Measurements from ENCODE around the gene SENP1. TPM values are rescaled to one million over a fixed set of nuclear protein-coding genes. Genes with fewer than 3 reads are reported as not detected.

Gene SENP1
- total RNA-seq, 1 donor from 2014 or later, result 44.0 TPM

DNA sequence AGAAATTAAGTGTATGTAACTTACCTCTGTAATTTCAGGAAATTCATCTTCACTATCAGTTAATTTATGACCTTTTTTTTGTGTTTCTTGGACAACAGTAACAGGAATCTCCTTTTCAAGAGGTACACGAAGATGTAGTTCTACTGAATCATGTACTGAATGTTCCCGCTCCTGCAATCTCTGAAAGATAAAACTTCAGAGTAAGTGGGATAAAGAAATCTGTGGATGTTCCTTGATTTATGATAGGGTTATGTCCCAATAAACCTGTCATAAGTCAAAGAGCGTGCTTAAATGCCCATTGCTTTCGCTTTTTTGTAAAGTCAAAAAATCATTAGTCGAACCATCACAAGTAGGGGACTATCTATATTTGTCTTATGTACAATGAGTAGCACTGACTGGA is 40.8 kb downstream of the SENP1 start:
- Mint-ChIP-seq H3K27me3 (ENCODE audit: low read depth) (no peaks in the 10 kb centered on the region), H3K4me3 (no peak overlapping the region), H3K27ac (ENCODE audit: unreplicated experiment) (no peak overlapping the region), H3K4me1 (peaks cover 4% of the 10 kb centered on the region), H3K9me3 (no peaks in the 10 kb centered on the region), H3K36me3 (ENCODE audit: low read depth) (peaks cover 16% of the 10 kb centered on the region)
- TF ChIP-seq, protein P1, sequence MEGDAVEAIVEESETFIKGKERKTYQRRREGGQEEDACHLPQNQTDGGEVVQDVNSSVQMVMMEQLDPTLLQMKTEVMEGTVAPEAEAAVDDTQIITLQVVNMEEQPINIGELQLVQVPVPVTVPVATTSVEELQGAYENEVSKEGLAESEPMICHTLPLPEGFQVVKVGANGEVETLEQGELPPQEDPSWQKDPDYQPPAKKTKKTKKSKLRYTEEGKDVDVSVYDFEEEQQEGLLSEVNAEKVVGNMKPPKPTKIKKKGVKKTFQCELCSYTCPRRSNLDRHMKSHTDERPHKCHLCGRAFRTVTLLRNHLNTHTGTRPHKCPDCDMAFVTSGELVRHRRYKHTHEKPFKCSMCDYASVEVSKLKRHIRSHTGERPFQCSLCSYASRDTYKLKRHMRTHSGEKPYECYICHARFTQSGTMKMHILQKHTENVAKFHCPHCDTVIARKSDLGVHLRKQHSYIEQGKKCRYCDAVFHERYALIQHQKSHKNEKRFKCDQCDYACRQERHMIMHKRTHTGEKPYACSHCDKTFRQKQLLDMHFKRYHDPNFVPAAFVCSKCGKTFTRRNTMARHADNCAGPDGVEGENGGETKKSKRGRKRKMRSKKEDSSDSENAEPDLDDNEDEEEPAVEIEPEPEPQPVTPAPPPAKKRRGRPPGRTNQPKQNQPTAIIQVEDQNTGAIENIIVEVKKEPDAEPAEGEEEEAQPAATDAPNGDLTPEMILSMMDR (conservative IDR thresholded peaks at IDR 0.05), result no peak
- DNase-seq (ENCODE audit: low read depth, low spot score), result no peak

DNA sequence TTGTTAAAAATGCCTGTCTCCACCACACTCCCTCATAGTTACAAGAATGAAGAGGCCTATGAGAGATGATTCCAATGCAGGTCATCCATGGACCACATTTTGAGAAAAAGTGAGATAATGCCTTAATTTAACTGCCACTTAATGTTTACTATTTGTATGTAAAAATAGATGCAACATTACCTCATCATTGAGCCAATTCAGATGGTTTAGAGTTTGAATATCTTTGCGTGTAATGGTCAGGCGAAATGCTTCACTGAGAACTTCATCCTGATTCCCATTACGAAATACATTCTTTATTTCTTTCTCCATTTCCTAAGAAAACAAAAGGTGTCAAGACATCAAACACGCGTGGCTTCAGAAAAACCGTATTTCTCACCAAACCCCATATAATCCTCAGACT is 42.3 kb downstream of the SENP1 start:
- Mint-ChIP-seq H3K4me1 (peaks cover 4% of the 10 kb centered on the region), H3K4me3 (no peak overlapping the region), H3K9me3 (peaks cover 9% of the 10 kb centered on the region), H3K27ac (ENCODE audit: unreplicated experiment) (no peak overlapping the region), H3K27me3 (ENCODE audit: low read depth) (no peaks in the 10 kb centered on the region), H3K36me3 (ENCODE audit: low read depth) (peaks cover 31% of the 10 kb centered on the region)
- no peak for DNase-seq (ENCODE audit: low read depth, low spot score)
- TF ChIP-seq, protein P1 (conservative IDR thresholded peaks at IDR 0.05), result no peak

DNA sequence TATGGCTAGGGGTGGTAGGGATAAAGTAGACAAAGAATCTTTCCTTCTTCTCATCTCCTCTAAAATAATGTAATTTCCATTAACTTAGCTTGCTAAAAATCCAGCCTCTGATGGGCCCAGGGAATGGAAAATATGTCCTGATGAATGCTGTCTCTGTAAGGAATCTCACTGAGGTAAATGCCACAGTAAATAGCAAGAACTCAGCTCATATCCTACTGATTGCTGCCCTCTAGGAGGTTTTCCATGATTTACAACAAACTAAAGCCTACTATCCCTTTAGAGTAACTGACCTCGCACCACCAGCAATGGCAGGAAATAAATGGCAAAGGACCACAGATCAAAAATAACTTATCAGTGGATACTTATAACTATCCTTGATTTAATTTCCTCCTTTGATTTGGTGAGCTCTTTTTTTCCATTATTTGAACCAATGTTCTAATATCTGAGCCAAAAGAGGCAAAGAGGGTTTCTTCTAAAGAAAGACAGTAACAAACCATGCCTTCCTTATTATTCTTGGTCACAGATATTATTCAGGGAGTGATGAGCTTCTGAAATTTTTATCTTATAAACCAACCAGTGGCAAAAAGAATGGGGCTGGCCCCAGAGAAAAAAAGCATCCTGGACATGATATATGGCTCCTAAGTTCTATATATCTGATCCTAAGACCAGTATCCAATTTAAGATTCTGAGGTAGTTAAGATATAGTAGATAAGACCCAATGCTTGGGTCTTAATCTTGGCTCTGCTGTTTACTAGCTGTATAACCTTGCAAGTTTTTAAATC is 43.8 kb downstream of the SENP1 start:
- Mint-ChIP-seq H3K4me3 (no peak overlapping the region), H3K27ac (ENCODE audit: unreplicated experiment) (no peak overlapping the region), H3K36me3 (ENCODE audit: low read depth) (peaks cover 33% of the 10 kb centered on the region), H3K27me3 (ENCODE audit: low read depth) (no peaks in the 10 kb centered on the region), H3K9me3 (peaks cover 12% of the 10 kb centered on the region), H3K4me1 (peaks cover 4% of the 10 kb centered on the region)
- no peak for DNase-seq (ENCODE audit: low read depth, low spot score)
- TF ChIP-seq, protein P1 (conservative IDR thresholded peaks at IDR 0.05), result peak; percentile 49

DNA sequence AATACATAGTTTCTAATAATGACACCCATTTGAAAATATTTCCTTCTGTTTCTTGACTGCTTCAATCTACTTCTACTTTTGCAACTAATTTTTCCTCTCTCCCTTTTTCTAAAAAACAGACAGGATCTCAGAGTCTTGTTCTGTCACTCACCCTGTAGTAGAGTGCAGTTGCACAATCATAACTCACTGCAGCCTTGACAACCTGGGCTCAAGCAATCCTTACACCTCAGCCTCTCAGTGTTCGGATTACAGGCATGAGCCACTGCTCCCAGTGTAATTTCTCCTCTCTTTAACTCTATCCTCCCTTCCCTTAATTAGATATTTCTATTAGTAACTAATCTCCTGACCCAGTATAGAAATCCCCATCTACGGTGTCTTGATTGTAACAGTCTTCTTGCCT is 45.4 kb downstream of the SENP1 start:
- peaks cover 4% of the 10 kb centered on the region for H3K4me1 Mint-ChIP-seq

DNA sequence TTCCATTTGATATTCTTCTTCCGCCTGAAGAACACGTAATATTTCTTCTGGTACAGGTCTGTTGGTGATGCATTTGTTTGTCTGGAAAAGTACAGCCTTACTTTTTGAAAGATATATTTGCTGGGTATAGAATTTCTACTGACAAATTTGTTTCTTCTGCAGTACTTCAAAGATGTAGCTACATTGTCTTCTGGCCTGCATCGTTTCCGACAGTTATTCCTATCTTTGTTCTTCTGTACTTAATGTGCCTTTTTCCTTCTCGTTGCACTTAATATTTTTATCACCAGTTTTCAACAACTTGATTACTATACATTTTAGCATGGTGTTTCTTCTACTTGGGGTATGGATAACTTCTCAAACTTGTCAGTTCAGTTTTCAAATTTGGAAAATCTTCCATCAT is 47.1 kb downstream of the SENP1 start:
- Mint-ChIP-seq H3K27ac (ENCODE audit: unreplicated experiment) (no peak overlapping the region), H3K36me3 (ENCODE audit: low read depth) (peaks cover 31% of the 10 kb centered on the region), H3K27me3 (ENCODE audit: low read depth) (no peaks in the 10 kb centered on the region), H3K4me1 (peaks cover 4% of the 10 kb centered on the region), H3K4me3 (no peak overlapping the region), H3K9me3 (peaks cover 12% of the 10 kb centered on the region)
- TF ChIP-seq, protein P1 (conservative IDR thresholded peaks at IDR 0.05), result no peak
- DNase-seq (ENCODE audit: low read depth, low spot score), result no peak

More for the DNA sequence above, 45.4 kb downstream of the SENP1 start:
- Mint-ChIP-seq H3K27ac (ENCODE audit: unreplicated experiment) (no peak overlapping the region), H3K27me3 (ENCODE audit: low read depth) (no peaks in the 10 kb centered on the region), H3K9me3 (peaks cover 12% of the 10 kb centered on the region), H3K36me3 (ENCODE audit: low read depth) (peaks cover 31% of the 10 kb centered on the region), H3K4me3 (no peak overlapping the region)
- TF ChIP-seq, protein P1 (conservative IDR thresholded peaks at IDR 0.05), result no peak
- no peak for DNase-seq (ENCODE audit: low read depth, low spot score)

Measured in neural crest cell (in vitro differentiated cells).